GM12878 (cell line): ENCODE results near the gene NCBP1. TPM values are rescaled to one million over a fixed set of nuclear protein-coding genes. Genes with fewer than 3 reads are reported as not detected.

Source experiments
- ATAC-seq: fragments of 200-7000 bp; cut with Tn5 transposase; 3 replicates; pipeline ENCODE4 v1.9.1; 2020; ENCODE audit warnings: mild to moderate bottlenecking, moderate library complexity
- BruUV-seq: library from RNA; stranded (reverse); fragments of 400-500 nt; replicated peaks from 2 replicates; lab custom pipeline; 2021; lab: Mats Ljungman, UMichigan
- CTCF ChIA-PET: fragments of 300-600 bp; sonication (Branson Sonifier 250); formaldehyde crosslinking; extraction: SDS; loops from one replicate; lab custom pipeline; 2021; ENCODE audit warnings: inconsistent platforms; lab: Yijun Ruan, JAX
- POLR2A ChIA-PET: fragments of 350-600 bp; formaldehyde crosslinking; extraction: SDS; loops from one replicate; lab custom pipeline; 2021; ENCODE audit warnings: inconsistent platforms; lab: Charles Lee
- RAD21 ChIA-PET: fragments of 300-600 bp; sonication (Branson Sonifier 250); formaldehyde crosslinking; loops from one replicate; lab custom pipeline; 2023; ENCODE audit warnings: antibody characterized with exemption; ENCODE audit not compliant: unreplicated experiment; lab: Charles Lee
- SMC1A ChIA-PET: fragments of 300-600 bp; sonication (Branson Sonifier 250); formaldehyde crosslinking; loops from one replicate; lab custom pipeline; 2023; ENCODE audit not compliant: unreplicated experiment, uncharacterized antibody; lab: Charles Lee
- DNase-seq: peaks from one replicate; pipeline ENCODE4 v3.0.0-alpha.2; 2011; ENCODE audit warnings: low read depth, low spot score
- FAIRE-seq: peaks from 3 replicates; lab custom pipeline; 2011; peaks lifted over from hg19 to GRCh38; lab: Jason Lieb, UNC
- H2AFZ ChIP-seq: 2 replicates; pipeline ENCODE4 v1.6.0; 2011; ENCODE audit warnings: low read depth, low read length, control low read depth; ENCODE audit not compliant: control insufficient read depth
- H3K27ac ChIP-seq: 2 replicates; pipeline ENCODE4 v1.5.1; 2011; ENCODE audit warnings: control low read depth; ENCODE audit not compliant: control insufficient read depth, insufficient read depth
- H3K27me3 ChIP-seq, 2 experiments: replicated peaks in 1 of 2; 2 replicates each; pipeline versions ENCODE4 v1.6.0 to v1.6.1; 2011; ENCODE audit warnings: low read length in 1 of 2; ENCODE audit not compliant: control insufficient read depth in 2 of 2, insufficient read depth in 2 of 2
- H3K36me3 ChIP-seq, 2 experiments: 2 replicates each; pipeline ENCODE4 v1.5.1; 2011; ENCODE audit warnings: low read length in 1 of 2; ENCODE audit not compliant: control insufficient read depth in 2 of 2, insufficient read depth in 2 of 2
- H3K4me1 ChIP-seq: 2 replicates; pipeline ENCODE4 v1.6.1; 2011; ENCODE audit warnings: mild to moderate bottlenecking, low read length, moderate library complexity, mixed read lengths; ENCODE audit not compliant: control insufficient read depth, insufficient read depth
- H3K4me2 ChIP-seq: 2 replicates; pipeline ENCODE4 v1.6.0; 2011; ENCODE audit warnings: control low read depth; ENCODE audit not compliant: control insufficient read depth, insufficient read depth
- H3K4me3 ChIP-seq: fragments of 200-600 bp; sonication (generic); 2 replicates; pipeline ENCODE4 v1.5.1; 2016
- H3K79me2 ChIP-seq: 2 replicates; pipeline ENCODE4 v1.6.0; 2011; ENCODE audit warnings: low read length; ENCODE audit not compliant: control insufficient read depth, insufficient read depth
- H3K9ac ChIP-seq: 2 replicates; pipeline ENCODE4 v1.8.0; 2011; ENCODE audit warnings: low read length, control low read depth, mixed read lengths; ENCODE audit not compliant: control insufficient read depth, insufficient read depth
- H3K9me3 ChIP-seq: replicated peaks from 3 replicates; pipeline ENCODE4 v1.5.1; 2011; ENCODE audit warnings: mild to moderate bottlenecking, low read length; ENCODE audit not compliant: control insufficient read depth, insufficient read depth
- H4K20me1 ChIP-seq: 2 replicates; pipeline ENCODE4 v1.6.0; 2011; ENCODE audit not compliant: control insufficient read depth, insufficient read depth
- BMI1 ChIP-seq: fragments of 450-650 bp; IDR thresholded peaks from 2 replicates; pipeline ENCODE4 v1.6.1; 2016; ENCODE audit warnings: mild to moderate bottlenecking, moderate library complexity, borderline replicate concordance
- EP300 ChIP-seq, 2 experiments: fragments of 150-350 bp in 1 of 2; IDR thresholded peaks; 2 replicates each; pipeline ENCODE4 v1.6.1; 2011 to 2012; ENCODE audit warnings: low read depth in 2 of 2, low read length in 2 of 2, borderline replicate concordance in 1 of 2, improper control_type of control experiment in 1 of 2, inconsistent platforms in 1 of 2; ENCODE audit not compliant: control insufficient read depth in 1 of 2
- HSF1 ChIP-seq: fragments of 150-350 bp; IDR thresholded peaks from 2 replicates; pipeline ENCODE4 v1.6.1; 2014; ENCODE audit warnings: mild to moderate bottlenecking, low read depth, low read length
- LARP7 ChIP-seq: fragments of 450-650 bp; IDR thresholded peaks from 2 replicates; pipeline ENCODE4 v1.6.1; 2017; ENCODE audit warnings: mild to moderate bottlenecking
- NFIC ChIP-seq: IDR thresholded peaks from 2 replicates; pipeline ENCODE4 v1.6.1; 2012; ENCODE audit warnings: low read depth, mild to moderate bottlenecking, inconsistent platforms, low read length, moderate library complexity
- NR2C2 ChIP-seq: IDR thresholded peaks from 2 replicates; pipeline ENCODE4 v1.6.1; 2011; ENCODE audit warnings: borderline replicate concordance, low read depth; ENCODE audit not compliant: control insufficient read depth, insufficient read length
- PML ChIP-seq: IDR thresholded peaks from 2 replicates; pipeline ENCODE4 v1.6.1; 2012; ENCODE audit warnings: low read length, inconsistent platforms
- POU2F2 ChIP-seq: IDR thresholded peaks from 3 replicates; pipeline ENCODE4 v1.6.1; 2011; ENCODE audit warnings: low read depth, mild to moderate bottlenecking, low read length, borderline replicate concordance
- RAD21 ChIP-seq: IDR thresholded peaks from 2 replicates; pipeline ENCODE4 v1.6.1; 2011; ENCODE audit warnings: mild to moderate bottlenecking, low read depth, low read length, moderate library complexity; ENCODE audit not compliant: insufficient read depth
- RELB ChIP-seq: fragments of 450-650 bp; IDR thresholded peaks from 2 replicates; pipeline ENCODE4 v1.6.1; 2017; ENCODE audit warnings: low read depth, mild to moderate bottlenecking, moderate library complexity
- RFX5 ChIP-seq: IDR thresholded peaks from 2 replicates; pipeline ENCODE4 v1.6.1; 2011; ENCODE audit warnings: low read depth, low read length, improper control_type of control experiment
- RUNX3 ChIP-seq: IDR thresholded peaks from 2 replicates; pipeline ENCODE4 v1.6.1; 2012; ENCODE audit warnings: low read length, inconsistent platforms
- SMARCA5 ChIP-seq: fragments of 450-650 bp; IDR thresholded peaks from 2 replicates; pipeline ENCODE4 v1.6.1; 2017; ENCODE audit warnings: mild to moderate bottlenecking
- TARDBP ChIP-seq: IDR thresholded peaks from 2 replicates; pipeline ENCODE4 v1.6.1; 2016; ENCODE audit warnings: borderline replicate concordance
- ZBTB4 ChIP-seq: fragments of 450-650 bp; formaldehyde crosslinking; IDR thresholded peaks from 2 replicates; pipeline ENCODE4 v1.4.0; 2022; ENCODE audit warnings: mild to moderate bottlenecking, moderate library complexity
- ZNF24 ChIP-seq: fragments of 450-650 bp; IDR thresholded peaks from 2 replicates; pipeline ENCODE4 v1.6.1; 2017; ENCODE audit warnings: antibody characterized with exemption, mild to moderate bottlenecking
- WGBS: methylation state at CpG from one replicate; pipeline ENCODE4 v1.1.6; 2016; ENCODE audit warnings: low lambda C conversion rate; ENCODE audit not compliant: insufficient replicate concordance, insufficient coverage; ENCODE audit errors: missing lambda C conversion rate; 5-methylcytosine and 5-hydroxymethylcytosine counted together
- in situ Hi-C: fragments of 300-500 bp; cut with MboI; formaldehyde crosslinking; loops from 9 replicates; pipeline ENCODE4 v1.14.3; 2018; ENCODE audit warnings: mixed read lengths
- intact Hi-C: fragments of 100-400 bp; cut with micrococcal nuclease; formaldehyde crosslinking; loops from one replicate; pipeline ENCODE4 v1.14.2; 2022; ENCODE audit not compliant: unreplicated experiment
- polyA plus RNA-seq, 11 experiments: library from polyadenylated mRNA; depleted of rRNA in 4 of 11; unstranded in 6 of 11; stranded (reverse) in 5 of 11; fragments of >200 nt; fragmentation: Nextera tagmentation in 4 of 11; fragmentation: Illumina TruSeq in 1 of 11; extraction: Ambion mirVana in 4 of 11; extraction: Trizol in 1 of 11; gene quantifications; 1 replicate in 1 of 11; 2 replicates in 10 of 11; pipeline versions ENCODE4 v1.2.1 to v1.2.3, GENCODE V29; 2011 to 2016; ENCODE audit warnings: inconsistent platforms in 2 of 11, missing spikeins in 2 of 11, low read depth in 1 of 11
- total RNA-seq, 4 experiments: library from RNA; depleted of rRNA in 3 of 4; stranded (reverse); fragments of >200 nt in 3 of 4; fragmentation: Illumina TruSeq in 1 of 4; extraction: Trizol in 1 of 4; gene quantifications; 2 replicates each; pipeline versions ENCODE4 v1.2.1 to v1.2.3, GENCODE V29; 2013 to 2021

Gene NCBP1
- total and polyA plus RNA-seq, 10 of the 15 experiments (the other 5 are each of a cell fraction or from before 2014, with no cell fraction given), result 14.7 to 70.9 (median 36.0) TPM

GRCh38 chr9:97672403-97672802 is 38.8 kb downstream of the NCBP1 start:
- Histone ChIP-seq H4K20me1 (no peaks in the 10 kb centered on the region), H3K9ac (no peak overlapping the region), H3K4me2 (no peak overlapping the region), H2AFZ (no peak overlapping the region), H3K79me2 (no peaks in the 10 kb centered on the region), H3K9me3 (no peaks in the 10 kb centered on the region), H3K27me3 (no peaks in the 10 kb centered on the region), H3K36me3 (peaks cover 9 to 44% of the 10 kb centered on the region in 2 experiments), H3K4me1 (peaks cover 3% of the 10 kb centered on the region; the same call in 1 of the 2 replicates), H3K4me3 (no peak overlapping the region), H3K27ac (no peak overlapping the region)
- BruUV-seq, result no TSS peak
- ChIA-PET RAD21 (no interaction called here), SMC1A (interaction anchor here (1.2 to 1.3 kb wide), 2 partner anchors 16 to 24 kb away, joined by 3 read pairs; partner anchors contain the start of gene XPA), CTCF (interaction anchor here (0.9 kb wide), 1 partner anchor 26 kb away, joined by 3 read pairs; no protein-coding TSS in a partner anchor), POLR2A (no interaction called here)
- in situ Hi-C loops (no loop called here), intact Hi-C loops (no loop called here)
- WGBS, result 96% methylated on average over 3 of the region's 3 CpGs
- ATAC-seq (no peak), DNase-seq (no peak), FAIRE-seq (no peak)
- TF ChIP-seq RFX5, result no peak
- no peak for TF ChIP-seq HSF1
- TF ChIP-seq RELB, result no peak
- no peak for TF ChIP-seq POU2F2
- TF ChIP-seq TARDBP, result no peak
- TF ChIP-seq RAD21, result no peak
- TF ChIP-seq ZBTB4, result no peak
- TF ChIP-seq NR2C2, result no peak
- no peak for TF ChIP-seq SMARCA5
- no peak for TF ChIP-seq PML
- no peak for TF ChIP-seq RUNX3
- no peak for TF ChIP-seq NFIC
- TF ChIP-seq ZNF24, result no peak
- no peak for TF ChIP-seq BMI1
- TF ChIP-seq LARP7, result no peak
- TF ChIP-seq EP300 (IDR thresholded peaks at IDR 0.05; ENCODE audit: borderline replicate concordance in 1 of 2, control insufficient read depth in 1 of 2, low read depth in 2 of 2, low read length in 2 of 2), result no peak
